Activated T-cell treated with anti-CD3 and anti-CD28 coated beads for 4 hours (primary cell): Measurements from ENCODE around the gene VSTM2L.

Source experiments
- DNase-seq: peaks from one replicate; pipeline ENCODE4 v3.0.0-alpha.2; 2020

The VSTM2L gene

GRCh38 chr20:37920679-37921322, 17.9 kb downstream of the VSTM2L start:
- DNase-seq, result no peak

GRCh38 chr20:37921341-37921929, 18.5 kb downstream of the VSTM2L start:
- no peak for DNase-seq

GRCh38 chr20:37922016-37922415, 19.1 kb downstream of the VSTM2L start:
- DNase-seq, result no peak

- no peak for DNase-seq
These were observed 22.6 kb downstream of the VSTM2L start for GRCh38 chr20:37925265-37926165.

- no peak for DNase-seq
These were observed 23.7 kb downstream of the VSTM2L start for GRCh38 chr20:37926612-37927011.

- no peak for DNase-seq
These were observed 24.6 kb downstream of the VSTM2L start for GRCh38 chr20:37927410-37928095.

GRCh38 chr20:37928996-37929682, 26.2 kb downstream of the VSTM2L start:
- no peak for DNase-seq

GRCh38 chr20:37929683-37930014, 26.7 kb downstream of the VSTM2L start:
- no peak for DNase-seq

- no peak for DNase-seq
These were observed 28.4 kb downstream of the VSTM2L start for GRCh38 chr20:37931153-37931922.

GRCh38 chr20:37932074-37932473, 29.1 kb downstream of the VSTM2L start:
- no peak for DNase-seq

GRCh38 chr20:37932919-37933318, 30.0 kb downstream of the VSTM2L start:
- DNase-seq, result no peak

GRCh38 chr20:37933786-37934633, 31.1 kb downstream of the VSTM2L start:
- DNase-seq, result no peak

- DNase-seq, result no peak
These were observed 31.9 kb downstream of the VSTM2L start for GRCh38 chr20:37934634-37935375.

- DNase-seq, result no peak
These were observed 32.5 kb downstream of the VSTM2L start for GRCh38 chr20:37935435-37935834.

- no peak for DNase-seq
These were observed 33.1 kb downstream of the VSTM2L start for GRCh38 chr20:37936041-37936440.

GRCh38 chr20:37936451-37936850, 33.5 kb downstream of the VSTM2L start:
- no peak for DNase-seq

GRCh38 chr20:37937686-37938085, 34.8 kb downstream of the VSTM2L start:
- no peak for DNase-seq

GRCh38 chr20:37938181-37938750, 35.3 kb downstream of the VSTM2L start:
- no peak for DNase-seq

- DNase-seq, result no peak
These were observed 36.0 kb downstream of the VSTM2L start for GRCh38 chr20:37938954-37939353.
